Endodermal cell (in vitro differentiated cells): ENCODE data around the gene STAMBPL1. TPM values are rescaled to one million over a fixed set of nuclear protein-coding genes. Genes with fewer than 3 reads are reported as not detected.

Source experiments
- DNase-seq: peaks from one replicate; pipeline ENCODE4 v3.0.0-alpha.2; 2017
- H3K27ac ChIP-seq: 2 replicates; pipeline ENCODE4 v1.5.1; 2013; ENCODE audit warnings: mild to moderate bottlenecking, low read depth, low read length, moderate library complexity
- H3K27me3 ChIP-seq: 2 replicates; pipeline ENCODE4 v1.6.1; 2013; ENCODE audit warnings: mild to moderate bottlenecking, low read length, moderate library complexity; ENCODE audit not compliant: insufficient read depth, control insufficient read depth, poor library complexity, severe bottlenecking
- H3K36me3 ChIP-seq: 2 replicates; pipeline ENCODE4 v1.7.0; 2013; ENCODE audit warnings: mild to moderate bottlenecking, low read length, moderate library complexity; ENCODE audit not compliant: control insufficient read depth, insufficient read depth
- H3K4me1 ChIP-seq: one replicate; pipeline ENCODE4 v1.7.0; 2013; ENCODE audit warnings: low read length; ENCODE audit not compliant: control insufficient read depth, insufficient read depth
- H3K4me3 ChIP-seq: 2 replicates; pipeline ENCODE4 v1.5.1; 2013; ENCODE audit warnings: mild to moderate bottlenecking, low read length, moderate library complexity
- H3K9ac ChIP-seq: 2 replicates; pipeline ENCODE4 v1.6.1; 2013; ENCODE audit warnings: mild to moderate bottlenecking, low read length, moderate library complexity; ENCODE audit not compliant: poor library complexity, severe bottlenecking; ENCODE audit errors: extremely low read depth
- H3K9me3 ChIP-seq: 2 replicates; pipeline ENCODE4 v1.6.1; 2013; ENCODE audit warnings: mild to moderate bottlenecking, low read length, moderate library complexity; ENCODE audit not compliant: control insufficient read depth
- H3K27ac Mint-ChIP-seq: 2 replicates; pipeline ENCODE4 v1.8.0; 2020; ENCODE audit warnings: mixed read lengths
- H3K27me3 Mint-ChIP-seq: 2 replicates; pipeline ENCODE4 v1.8.0; 2021; ENCODE audit warnings: mild to moderate bottlenecking, mixed read lengths; ENCODE audit not compliant: insufficient read depth
- H3K36me3 Mint-ChIP-seq: 2 replicates; pipeline ENCODE4 v1.8.0; 2020; ENCODE audit warnings: low read depth, mixed read lengths
- H3K4me1 Mint-ChIP-seq: 2 replicates; pipeline ENCODE4 v1.8.0; 2020; ENCODE audit warnings: mixed read lengths
- H3K4me3 Mint-ChIP-seq: 2 replicates; pipeline ENCODE4 v1.8.0; 2020; ENCODE audit warnings: mild to moderate bottlenecking, moderate library complexity, mixed read lengths
- H3K9me3 Mint-ChIP-seq: 2 replicates; pipeline ENCODE4 v1.8.0; 2020; ENCODE audit warnings: mild to moderate bottlenecking, mixed read lengths
- WGBS, 2 experiments: methylation state at CpG; one replicate each; pipeline versions ENCODE4 v1.1.5 to v1.1.7; 2013; ENCODE audit warnings: missing lambda C conversion rate in 2 of 2, mixed read lengths in 1 of 2; ENCODE audit not compliant: insufficient coverage in 1 of 2, insufficient read length in 1 of 2; 5-methylcytosine and 5-hydroxymethylcytosine counted together
- total RNA-seq, 2 donors: library from RNA; stranded (reverse); fragmentation: NEBNext Ultra II Directional in 1 of 2; extraction: Animal tissue kit (Norgen Biotek cat#: 25700) in 1 of 2; gene quantifications; 2 replicates in 1 of 2; 3 replicates in 1 of 2; pipeline ENCODE4 v1.2.1, GENCODE V29; 2021
- TF ChIP-seq, protein P1 (sequence below): fragments of 200-600 bp; sonication (generic); conservative IDR thresholded peaks from 2 replicates; pipeline ENCODE4 v1.5.0; 2021; ENCODE audit warnings: antibody characterized with exemption, mild to moderate bottlenecking

STAMBPL1 gene
- total RNA-seq, 2 donors from 2014 or later = 1.2 to 4.1 TPM

DNA sequence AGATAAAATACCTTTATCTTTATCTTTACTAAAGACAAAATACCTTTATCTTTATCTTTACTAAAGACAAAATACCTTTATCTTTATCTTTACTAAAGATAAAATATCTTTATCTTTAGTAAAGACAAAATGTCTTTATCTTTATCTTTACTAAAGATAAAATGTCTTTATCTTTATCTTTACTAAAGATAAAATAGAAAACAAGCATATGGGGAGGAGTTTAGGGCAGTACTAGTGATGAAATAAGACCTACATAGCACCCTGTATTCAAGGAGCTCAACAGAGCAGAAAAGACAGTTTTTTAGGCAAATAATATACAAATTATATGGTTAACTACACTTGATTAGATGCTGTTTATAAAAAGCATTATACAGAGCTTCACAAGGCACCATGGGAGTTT, 47.7 kb upstream of the STAMBPL1 start:
- H3K9ac ChIP-seq = no peak overlapping the region
- H3K9me3 Mint-ChIP-seq = no peaks in the 10 kb centered on the region
- no peak overlapping the region for H3K27ac Mint-ChIP-seq
- no peaks in the 10 kb centered on the region for H3K36me3 Mint-ChIP-seq
- no peaks in the 10 kb centered on the region for H3K9me3 ChIP-seq
- H3K4me1 Mint-ChIP-seq = peaks cover 12% of the 10 kb centered on the region
- H3K36me3 ChIP-seq = no peaks in the 10 kb centered on the region
- TF ChIP-seq, protein P1, sequence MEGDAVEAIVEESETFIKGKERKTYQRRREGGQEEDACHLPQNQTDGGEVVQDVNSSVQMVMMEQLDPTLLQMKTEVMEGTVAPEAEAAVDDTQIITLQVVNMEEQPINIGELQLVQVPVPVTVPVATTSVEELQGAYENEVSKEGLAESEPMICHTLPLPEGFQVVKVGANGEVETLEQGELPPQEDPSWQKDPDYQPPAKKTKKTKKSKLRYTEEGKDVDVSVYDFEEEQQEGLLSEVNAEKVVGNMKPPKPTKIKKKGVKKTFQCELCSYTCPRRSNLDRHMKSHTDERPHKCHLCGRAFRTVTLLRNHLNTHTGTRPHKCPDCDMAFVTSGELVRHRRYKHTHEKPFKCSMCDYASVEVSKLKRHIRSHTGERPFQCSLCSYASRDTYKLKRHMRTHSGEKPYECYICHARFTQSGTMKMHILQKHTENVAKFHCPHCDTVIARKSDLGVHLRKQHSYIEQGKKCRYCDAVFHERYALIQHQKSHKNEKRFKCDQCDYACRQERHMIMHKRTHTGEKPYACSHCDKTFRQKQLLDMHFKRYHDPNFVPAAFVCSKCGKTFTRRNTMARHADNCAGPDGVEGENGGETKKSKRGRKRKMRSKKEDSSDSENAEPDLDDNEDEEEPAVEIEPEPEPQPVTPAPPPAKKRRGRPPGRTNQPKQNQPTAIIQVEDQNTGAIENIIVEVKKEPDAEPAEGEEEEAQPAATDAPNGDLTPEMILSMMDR = no peak
- peaks cover 95% of the 10 kb centered on the region for H3K27me3 ChIP-seq
- H3K4me3 Mint-ChIP-seq = no peak overlapping the region
- no peak overlapping the region for H3K27ac ChIP-seq
- peaks cover 59% of the 10 kb centered on the region for H3K27me3 Mint-ChIP-seq
- no peak for DNase-seq
- no peaks in the 10 kb centered on the region for H3K4me1 ChIP-seq
- H3K4me3 ChIP-seq = no peak overlapping the region

GRCh38 chr10:88833156-88833555, 46.9 kb upstream of the STAMBPL1 start:
- no peaks in the 10 kb centered on the region for H3K36me3 ChIP-seq
- WGBS, 2 experiments = 100% methylated on average over 2 of the region's 2 CpGs; no CpG with 5 or more reads in 1 of the 2 experiments

GRCh38 chr10:88833723-88834122, 46.3 kb upstream of the STAMBPL1 start:
- Histone ChIP-seq H3K4me3 (no peak overlapping the region), H3K36me3 (no peaks in the 10 kb centered on the region), H3K27ac (no peak overlapping the region), H3K9me3 (no peaks in the 10 kb centered on the region), H3K27me3 (peaks cover 95% of the 10 kb centered on the region), H3K9ac (no peak overlapping the region), H3K4me1 (no peaks in the 10 kb centered on the region)
- peaks cover 47% of the 10 kb centered on the region for H3K27me3 Mint-ChIP-seq
- H3K9me3 Mint-ChIP-seq = no peaks in the 10 kb centered on the region
- no peak overlapping the region for H3K27ac Mint-ChIP-seq
- TF ChIP-seq, protein P1 = no peak
- H3K4me3 Mint-ChIP-seq = no peak overlapping the region
- no peak for DNase-seq
- H3K4me1 Mint-ChIP-seq = peaks cover 12% of the 10 kb centered on the region
- WGBS, 2 experiments = 78 to 89% methylated on average over 1 to 2 of the region's 2 CpGs
- H3K36me3 Mint-ChIP-seq = no peaks in the 10 kb centered on the region

More at GRCh38 chr10:88833156-88833555, 46.9 kb upstream of the STAMBPL1 start:
- Histone ChIP-seq H3K4me3 (no peak overlapping the region), H3K27me3 (peaks cover 95% of the 10 kb centered on the region), H3K9me3 (no peaks in the 10 kb centered on the region), H3K27ac (no peak overlapping the region), H3K4me1 (no peaks in the 10 kb centered on the region), H3K9ac (no peak overlapping the region)
- TF ChIP-seq, protein P1 = no peak
- Mint-ChIP-seq H3K4me3 (no peak overlapping the region), H3K27me3 (peaks cover 52% of the 10 kb centered on the region), H3K9me3 (no peaks in the 10 kb centered on the region), H3K36me3 (no peaks in the 10 kb centered on the region), H3K27ac (no peak overlapping the region), H3K4me1 (peaks cover 12% of the 10 kb centered on the region)
- no peak for DNase-seq
